ENCODE measurements around the gene PHC3. TPM values are rescaled to one million over a fixed set of nuclear protein-coding genes. Genes with fewer than 3 reads are reported as not detected.

PHC3 gene
- total and polyA plus RNA-seq, 2 of the 13 experiments (the other 11 are each of a cell fraction or from before 2014, with no cell fraction given): 24.1 to 49.0 TPM

GRCh38 chr3:170078620-170079281 lies 102.8 kb downstream of the PHC3 start (continued):
- TF ChIP-seq ZNF574 (CRISPR knock-in tag; IDR thresholded peaks at IDR 0.05): peak; percentile 62
- 0 out of 2 replicates have a peak, but pooled peaks have one; percentile 22 for TF ChIP-seq CBX5 (CRISPR knock-in tag; IDR thresholded peaks at IDR 0.05; ENCODE audit: borderline replicate concordance)
- peak; percentile 30; the same call in 1 of the 2 replicates for TF ChIP-seq ZGPAT (CRISPR knock-in tag; IDR thresholded peaks at IDR 0.05)
- TF ChIP-seq ZNF564 (CRISPR knock-in tag; IDR thresholded peaks at IDR 0.05): no peak
- TF ChIP-seq TBX2 (CRISPR knock-in tag; IDR thresholded peaks at IDR 0.05; ENCODE audit: borderline replicate concordance): peak; percentile 42; the same call in 1 of the 2 replicates
- TF ChIP-seq SKIL (CRISPR knock-in tag; IDR thresholded peaks at IDR 0.05; ENCODE audit: borderline replicate concordance): peak; percentile 10; the same call in 1 of the 2 replicates
- peak; percentile 69 for TF ChIP-seq NCOA2 (CRISPR knock-in tag; IDR thresholded peaks at IDR 0.05)
- no peak for TF ChIP-seq ZNF501 (CRISPR knock-in tag; IDR thresholded peaks at IDR 0.05)
- no peak for TF ChIP-seq KDM4B (CRISPR knock-in tag; IDR thresholded peaks at IDR 0.05)
- peak; percentile 86; the same call in 1 of the 2 replicates for TF ChIP-seq ZBTB4 (CRISPR knock-in tag; IDR thresholded peaks at IDR 0.05; ENCODE audit: borderline replicate concordance)
- 0 out of 2 replicates have a peak, but pooled peaks have one; percentile 31 for TF ChIP-seq ZSCAN5A (CRISPR knock-in tag; IDR thresholded peaks at IDR 0.05; ENCODE audit: borderline replicate concordance)
- no peak for TF ChIP-seq ZNF451 (CRISPR knock-in tag; IDR thresholded peaks at IDR 0.05)
- TF ChIP-seq YEATS4 (CRISPR knock-in tag; IDR thresholded peaks at IDR 0.05; ENCODE audit: borderline replicate concordance): peak; percentile 56; the same call in 1 of the 2 replicates
- peak; percentile 50 for TF ChIP-seq STAG1 (CRISPR knock-in tag; IDR thresholded peaks at IDR 0.05)
- peak; percentile 6; the same call in 1 of the 2 replicates for TF ChIP-seq ZNF12 (CRISPR knock-in tag; IDR thresholded peaks at IDR 0.05)
